ENCODE results near the gene DLG2.

The DLG2 gene

GRCh38 chr11:84965484-84965883, 661.7 kb downstream of the DLG2 start:
- DNase-seq: no peak

GRCh38 chr11:84963240-84963639, 663.9 kb downstream of the DLG2 start:
- no peak for DNase-seq

GRCh38 chr11:84962018-84962417, 665.1 kb downstream of the DLG2 start:
- DNase-seq: no peak

- no peak for DNase-seq
These were observed 668.8 kb downstream of the DLG2 start for GRCh38 chr11:84958295-84958694.

GRCh38 chr11:84950569-84951270, 676.4 kb downstream of the DLG2 start:
- no peak for DNase-seq

- DNase-seq: no peak
These were observed 679.1 kb downstream of the DLG2 start for GRCh38 chr11:84947970-84948580.

- no peak for DNase-seq
These were observed 680.1 kb downstream of the DLG2 start for GRCh38 chr11:84947070-84947469.

- no peak for DNase-seq
These were observed 696.3 kb downstream of the DLG2 start for GRCh38 chr11:84930863-84931262.

GRCh38 chr11:84929738-84930137, 697.4 kb downstream of the DLG2 start:
- DNase-seq: no peak

- no peak for DNase-seq
These were observed 702.9 kb downstream of the DLG2 start for GRCh38 chr11:84924154-84924692.

- DNase-seq: no peak
These were observed 703.7 kb downstream of the DLG2 start for GRCh38 chr11:84923489-84923888.

- peak; percentile 42 for DNase-seq
These were observed 704.3 kb downstream of the DLG2 start for GRCh38 chr11:84922836-84923235.

GRCh38 chr11:84922212-84922805, 704.8 kb downstream of the DLG2 start:
- peak; percentile 24 for DNase-seq

GRCh38 chr11:84914511-84914910, 712.6 kb downstream of the DLG2 start:
- DNase-seq: no peak

- DNase-seq: peak; percentile 24
These were observed 717.4 kb downstream of the DLG2 start for GRCh38 chr11:84909740-84910139.

- no peak for DNase-seq
These were observed 720.1 kb downstream of the DLG2 start for GRCh38 chr11:84906995-84907394.

GRCh38 chr11:84905411-84905810, 721.7 kb downstream of the DLG2 start:
- no peak for DNase-seq

GRCh38 chr11:84902445-84902844, 724.7 kb downstream of the DLG2 start:
- DNase-seq: peak; percentile 32

GRCh38 chr11:84901991-84902390, 725.2 kb downstream of the DLG2 start:
- no peak for DNase-seq

GRCh38 chr11:84899740-84900139, 727.4 kb downstream of the DLG2 start:
- DNase-seq: no peak

GRCh38 chr11:84899134-84899533, 728.0 kb downstream of the DLG2 start:
- DNase-seq: no peak

GRCh38 chr11:84894666-84895065, 732.5 kb downstream of the DLG2 start:
- DNase-seq: no peak

GRCh38 chr11:84890676-84891075, 736.5 kb downstream of the DLG2 start:
- peak; percentile 66 for DNase-seq

- DNase-seq: no peak
These were observed 737.6 kb downstream of the DLG2 start for GRCh38 chr11:84889556-84889955.
